Measurements from ENCODE around the gene CBX3.
"Not testable (repeated sequence)": the region's sequence is repeated elsewhere in the genome, so short reads cannot be mapped to it uniquely, and the experiment has no call there.

Gene CBX3

DNA sequence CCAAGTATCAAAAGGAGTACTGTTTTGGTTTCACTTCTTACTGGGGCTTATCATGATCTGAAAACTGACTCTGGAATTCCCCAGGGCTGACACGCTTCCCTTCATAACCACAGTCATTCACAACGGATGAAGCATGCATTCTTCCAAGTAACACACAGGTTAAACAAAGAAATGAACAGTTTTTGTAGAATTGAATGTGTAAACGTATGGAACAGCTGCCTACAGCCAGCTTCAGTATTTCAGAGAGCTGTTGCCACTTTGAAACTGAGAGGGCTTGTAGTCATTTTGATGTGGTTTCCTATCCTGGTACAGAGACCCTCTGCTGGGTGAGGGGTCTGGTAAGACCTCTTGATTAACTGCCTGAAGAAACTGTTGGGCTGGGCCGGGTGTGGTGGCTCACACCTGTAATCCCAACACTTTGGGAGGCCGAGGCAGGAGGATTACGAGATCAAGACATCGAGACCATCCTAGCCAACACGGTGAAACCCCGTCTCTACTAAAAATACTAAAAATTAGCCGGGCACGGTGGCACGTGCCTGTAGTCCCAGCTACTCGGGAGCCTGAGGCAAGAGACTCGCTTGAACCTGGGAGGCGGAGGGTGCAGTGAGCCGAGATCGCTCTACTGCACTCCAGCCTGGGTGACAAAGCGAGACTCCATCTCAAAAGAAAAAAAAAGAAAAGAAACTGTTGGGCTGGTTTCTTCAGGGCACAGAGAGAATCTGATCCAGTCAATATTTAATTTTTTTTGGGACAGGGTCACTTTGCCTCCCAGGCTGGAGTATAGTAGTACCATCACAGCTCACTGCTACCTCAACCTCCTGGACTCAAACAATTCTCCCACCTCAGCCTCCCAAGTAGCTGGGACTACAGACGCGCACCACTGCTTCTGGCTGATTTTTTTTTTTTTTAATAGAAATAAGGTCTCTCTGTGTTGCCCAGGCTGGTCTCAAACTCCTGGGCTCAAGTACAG lies 44.8 kb upstream of the CBX3 start:
- DNase-seq (ENCODE audit: low read depth) = no peak
- TF ChIP-seq, protein P1, sequence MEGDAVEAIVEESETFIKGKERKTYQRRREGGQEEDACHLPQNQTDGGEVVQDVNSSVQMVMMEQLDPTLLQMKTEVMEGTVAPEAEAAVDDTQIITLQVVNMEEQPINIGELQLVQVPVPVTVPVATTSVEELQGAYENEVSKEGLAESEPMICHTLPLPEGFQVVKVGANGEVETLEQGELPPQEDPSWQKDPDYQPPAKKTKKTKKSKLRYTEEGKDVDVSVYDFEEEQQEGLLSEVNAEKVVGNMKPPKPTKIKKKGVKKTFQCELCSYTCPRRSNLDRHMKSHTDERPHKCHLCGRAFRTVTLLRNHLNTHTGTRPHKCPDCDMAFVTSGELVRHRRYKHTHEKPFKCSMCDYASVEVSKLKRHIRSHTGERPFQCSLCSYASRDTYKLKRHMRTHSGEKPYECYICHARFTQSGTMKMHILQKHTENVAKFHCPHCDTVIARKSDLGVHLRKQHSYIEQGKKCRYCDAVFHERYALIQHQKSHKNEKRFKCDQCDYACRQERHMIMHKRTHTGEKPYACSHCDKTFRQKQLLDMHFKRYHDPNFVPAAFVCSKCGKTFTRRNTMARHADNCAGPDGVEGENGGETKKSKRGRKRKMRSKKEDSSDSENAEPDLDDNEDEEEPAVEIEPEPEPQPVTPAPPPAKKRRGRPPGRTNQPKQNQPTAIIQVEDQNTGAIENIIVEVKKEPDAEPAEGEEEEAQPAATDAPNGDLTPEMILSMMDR (IDR thresholded peaks at IDR 0.05; ENCODE audit: control insufficient read depth, extremely low read depth, insufficient read depth) = no peak
- no peak overlapping the region for H3K4me3 ChIP-seq (ENCODE audit: low read depth, low read length)

DNA sequence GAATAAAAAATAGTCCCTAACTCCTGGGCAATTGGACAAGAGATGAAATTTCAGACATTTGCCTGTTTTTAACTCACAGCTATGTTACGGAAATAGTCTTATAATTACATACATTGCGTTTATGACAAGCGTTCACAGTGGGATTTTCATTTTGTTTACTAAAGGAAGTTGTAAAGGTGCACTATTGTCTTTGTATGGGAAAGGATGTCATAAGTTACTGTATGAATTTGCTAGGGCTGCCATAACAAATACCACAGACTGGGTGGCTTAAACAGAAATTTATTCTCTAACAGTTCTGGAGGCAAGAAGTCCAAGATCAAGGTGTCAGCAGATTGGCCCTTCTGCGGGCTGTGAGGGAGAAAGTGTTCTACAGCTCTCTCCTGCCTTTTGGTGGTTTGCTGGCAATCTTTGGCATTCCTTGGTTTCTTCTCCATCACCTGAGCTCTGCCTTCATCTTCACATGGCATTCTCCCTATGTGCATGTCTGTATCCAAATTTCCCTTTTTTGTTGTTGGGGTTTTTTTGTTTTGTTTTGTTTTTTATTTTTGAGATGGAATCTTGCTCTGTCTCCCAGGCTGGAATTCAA lies 43.9 kb upstream of the CBX3 start:
- no peak for DNase-seq (ENCODE audit: low read depth)
- H3K4me3 ChIP-seq (ENCODE audit: low read depth, low read length) = no peak overlapping the region
- TF ChIP-seq, protein P1 (IDR thresholded peaks at IDR 0.05; ENCODE audit: control insufficient read depth, extremely low read depth, insufficient read depth) = no peak

DNA sequence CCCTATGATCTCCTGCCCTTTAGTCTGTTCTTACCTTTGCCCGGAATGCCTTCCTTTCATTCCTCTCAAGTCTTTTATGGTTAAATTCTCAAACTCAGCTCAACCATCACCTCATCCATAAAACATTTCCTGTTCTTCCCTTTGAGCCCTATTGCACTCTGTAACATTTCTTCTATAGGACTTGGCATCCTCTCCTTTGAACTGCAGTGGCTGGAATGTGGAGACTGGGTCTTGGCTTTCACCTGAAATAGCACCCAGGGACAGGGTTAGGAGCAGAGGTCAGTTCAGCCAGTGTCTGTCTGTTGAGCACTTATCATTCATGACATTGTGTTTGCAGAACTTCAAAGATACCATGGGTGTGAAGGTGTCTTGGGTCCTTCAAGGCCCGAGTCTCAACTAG lies 42.3 kb upstream of the CBX3 start:
- no peak for DNase-seq (ENCODE audit: low read depth)
- TF ChIP-seq, protein P1 (IDR thresholded peaks at IDR 0.05; ENCODE audit: control insufficient read depth, extremely low read depth, insufficient read depth) = no peak
- H3K4me3 ChIP-seq (ENCODE audit: low read depth, low read length) = no peak overlapping the region

DNA sequence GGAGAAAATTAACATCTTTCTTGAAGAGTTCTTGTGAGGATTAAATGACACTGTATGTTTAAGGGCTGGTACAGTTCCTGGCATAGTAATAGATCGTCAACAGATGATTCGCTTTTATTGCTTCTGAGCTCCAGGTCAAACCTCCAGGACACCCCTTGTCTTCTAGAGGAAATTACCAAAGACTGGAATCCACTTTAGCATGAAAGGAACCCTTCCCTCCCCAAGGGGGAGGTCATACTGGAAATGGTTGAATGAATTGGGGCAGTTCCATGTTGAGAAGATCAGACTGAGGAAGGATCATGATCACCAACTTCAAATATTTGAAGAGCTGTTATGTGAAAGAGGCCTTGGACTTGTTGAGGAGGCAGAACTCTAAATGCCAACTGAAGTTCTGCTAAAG lies 40.6 kb upstream of the CBX3 start:
- no peak overlapping the region for H3K4me3 ChIP-seq (ENCODE audit: low read depth, low read length)
- TF ChIP-seq, protein P1 (IDR thresholded peaks at IDR 0.05; ENCODE audit: control insufficient read depth, extremely low read depth, insufficient read depth) = no peak
- DNase-seq (ENCODE audit: low read depth) = no peak

DNA sequence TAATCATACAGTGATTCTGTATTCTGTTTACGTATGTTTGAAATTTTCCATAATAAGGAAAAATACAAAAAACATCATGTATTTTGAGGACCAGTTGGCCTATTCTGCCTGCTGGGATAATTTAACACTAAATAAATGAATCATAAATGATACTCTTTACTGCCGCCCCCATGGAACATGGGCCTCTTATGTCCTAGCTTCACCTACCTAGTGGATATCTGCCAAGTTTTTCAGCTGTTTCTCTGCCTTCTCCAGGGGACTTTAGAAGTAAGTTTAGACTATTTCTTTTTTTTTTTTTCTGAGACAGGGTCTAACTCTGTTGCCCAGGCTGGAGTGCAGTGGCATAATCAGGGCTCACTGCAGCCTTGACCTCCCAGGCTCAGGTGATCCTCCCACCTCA lies 39.1 kb upstream of the CBX3 start:
- H3K4me3 ChIP-seq (ENCODE audit: low read depth, low read length) = no peak overlapping the region
- TF ChIP-seq, protein P1 (IDR thresholded peaks at IDR 0.05; ENCODE audit: control insufficient read depth, extremely low read depth, insufficient read depth) = no peak
- no peak for DNase-seq (ENCODE audit: low read depth)

DNA sequence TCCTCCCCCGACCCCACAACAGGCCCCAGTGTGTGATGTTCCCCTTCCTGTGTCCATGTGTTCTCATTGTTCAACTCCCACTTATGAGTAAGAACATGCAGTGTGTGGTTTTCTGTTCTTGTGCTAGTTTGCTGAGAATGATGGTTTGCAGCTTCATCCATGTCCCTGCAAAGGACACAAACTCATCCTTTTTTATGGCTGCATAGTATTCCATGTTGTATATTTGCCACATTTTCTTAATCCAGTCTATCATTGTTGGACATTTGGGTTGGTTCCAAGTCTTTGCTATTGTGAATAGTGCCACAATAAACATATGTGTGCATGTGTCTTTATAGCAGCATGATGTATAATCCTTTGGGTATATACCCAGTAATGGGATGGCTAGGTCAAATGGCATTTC lies 37.7 kb upstream of the CBX3 start:
- H3K4me3 ChIP-seq (ENCODE audit: low read depth, low read length); DNase-seq (ENCODE audit: low read depth): not testable (repeated sequence)

DNA sequence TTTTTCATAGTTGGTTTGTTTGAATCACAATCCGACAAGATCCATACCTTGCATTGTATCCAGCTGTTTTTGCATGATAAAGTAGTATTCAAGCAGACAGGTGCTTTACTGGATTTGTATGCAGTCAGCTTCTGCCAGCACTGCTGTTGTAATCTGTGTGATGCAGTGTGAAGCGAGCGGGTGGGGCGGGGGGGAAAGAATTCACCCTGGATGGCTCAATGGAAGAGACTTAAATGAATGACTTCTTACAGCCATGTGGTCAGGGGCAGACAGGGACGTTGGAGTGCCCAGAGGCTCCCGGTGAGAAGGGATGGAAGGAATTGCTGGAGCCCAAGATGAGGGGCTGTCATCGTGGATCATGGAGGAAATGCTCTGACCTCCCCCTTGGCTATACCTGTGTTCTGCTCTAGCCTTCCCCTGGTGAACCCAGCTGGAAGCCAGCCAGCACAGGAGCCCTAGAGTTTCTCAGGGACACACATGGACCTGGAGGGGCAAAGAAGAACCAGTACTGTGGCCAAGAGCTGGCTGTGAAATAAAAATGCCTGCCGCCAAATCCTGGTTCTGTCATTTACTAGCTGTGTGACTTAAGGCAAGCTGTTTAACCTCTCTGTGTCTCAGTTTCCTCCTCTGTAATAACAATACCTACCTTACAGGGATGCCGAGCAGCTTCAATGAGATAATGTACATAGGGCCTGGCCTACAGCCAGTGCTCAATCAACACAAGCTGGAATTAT lies 35.4 kb upstream of the CBX3 start:
- no peak overlapping the region for H3K4me3 ChIP-seq (ENCODE audit: low read depth, low read length)
- TF ChIP-seq, protein P1 (IDR thresholded peaks at IDR 0.05; ENCODE audit: control insufficient read depth, extremely low read depth, insufficient read depth) = no peak
- DNase-seq (ENCODE audit: low read depth) = no peak

All from LNCaP clone FGC (cell line).